ENCODE results near the gene TULP3. TPM values are rescaled to one million over a fixed set of nuclear protein-coding genes. Genes with fewer than 3 reads are reported as not detected.

Gene TULP3
- total RNA-seq, 4 donors from 2014 or later: 34.3 to 41.6 (median 37.6) TPM

DNA sequence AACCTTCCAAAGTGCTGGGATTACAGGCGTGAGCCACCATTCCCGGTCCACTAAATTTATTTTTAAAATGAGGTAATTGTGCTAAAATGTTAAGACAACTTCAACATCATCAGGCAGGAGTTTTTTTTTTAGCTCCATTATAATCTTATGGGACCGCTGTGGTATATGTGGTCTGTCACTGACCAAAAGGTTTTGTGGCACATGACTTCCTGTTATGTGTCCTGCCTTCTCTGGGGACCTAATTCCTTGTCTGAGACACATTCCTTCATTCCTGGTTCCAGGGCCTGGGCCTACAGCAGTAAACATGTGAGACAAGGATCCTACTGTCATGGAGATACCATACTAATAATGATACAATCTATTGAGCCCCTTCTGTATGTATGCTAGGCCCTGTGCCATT, 38.8 kb upstream of the TULP3 start:
- Histone ChIP-seq H3K4me1 (peaks cover 0 to 29% (median 3%) of the 10 kb centered on the region in 4 donors), H3K36me3 (no peaks in the 10 kb centered on the region), H3K4me3 (no peak overlapping the region), H3K27ac (no peak overlapping the region), H3K9me3 (no peaks in the 10 kb centered on the region), H3K27me3 (no peaks in the 10 kb centered on the region)
- no peak for DNase-seq (ENCODE audit: low spot score in 2 of 2)
- TF ChIP-seq POLR2A (IDR thresholded peaks at IDR 0.05) (no peak), EP300 (IDR thresholded peaks at IDR 0.05) (no peak)
- TF ChIP-seq, protein P1, sequence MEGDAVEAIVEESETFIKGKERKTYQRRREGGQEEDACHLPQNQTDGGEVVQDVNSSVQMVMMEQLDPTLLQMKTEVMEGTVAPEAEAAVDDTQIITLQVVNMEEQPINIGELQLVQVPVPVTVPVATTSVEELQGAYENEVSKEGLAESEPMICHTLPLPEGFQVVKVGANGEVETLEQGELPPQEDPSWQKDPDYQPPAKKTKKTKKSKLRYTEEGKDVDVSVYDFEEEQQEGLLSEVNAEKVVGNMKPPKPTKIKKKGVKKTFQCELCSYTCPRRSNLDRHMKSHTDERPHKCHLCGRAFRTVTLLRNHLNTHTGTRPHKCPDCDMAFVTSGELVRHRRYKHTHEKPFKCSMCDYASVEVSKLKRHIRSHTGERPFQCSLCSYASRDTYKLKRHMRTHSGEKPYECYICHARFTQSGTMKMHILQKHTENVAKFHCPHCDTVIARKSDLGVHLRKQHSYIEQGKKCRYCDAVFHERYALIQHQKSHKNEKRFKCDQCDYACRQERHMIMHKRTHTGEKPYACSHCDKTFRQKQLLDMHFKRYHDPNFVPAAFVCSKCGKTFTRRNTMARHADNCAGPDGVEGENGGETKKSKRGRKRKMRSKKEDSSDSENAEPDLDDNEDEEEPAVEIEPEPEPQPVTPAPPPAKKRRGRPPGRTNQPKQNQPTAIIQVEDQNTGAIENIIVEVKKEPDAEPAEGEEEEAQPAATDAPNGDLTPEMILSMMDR (IDR thresholded peaks at IDR 0.05): no peak
- WGBS, 2 donors: 87 to 91% methylated on average over 3 of the region's 3 CpGs

DNA sequence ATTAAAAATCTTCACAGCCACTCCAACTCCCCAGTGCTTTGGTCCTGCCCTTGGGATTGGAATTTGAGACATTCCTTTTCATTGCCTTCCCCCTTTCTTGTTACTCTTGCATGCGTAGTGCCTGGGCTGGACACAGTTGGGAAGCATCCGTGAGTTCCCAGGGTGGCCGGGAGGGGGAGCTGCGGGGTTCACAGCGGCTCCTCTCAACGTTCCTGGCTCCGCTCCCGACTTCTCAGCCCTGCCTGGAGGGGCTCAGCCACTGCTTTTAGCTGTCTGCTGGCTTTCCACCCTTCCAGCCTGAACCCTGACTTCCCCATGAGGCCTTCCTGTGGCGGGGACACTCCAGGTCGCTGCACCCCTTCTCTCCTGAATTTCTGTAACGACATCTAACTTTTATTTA, 37.1 kb upstream of the TULP3 start:
- peaks cover 0 to 29% (median 3%) of the 10 kb centered on the region in 4 donors for H3K4me1 ChIP-seq
- H3K36me3 ChIP-seq: peaks cover 0 to 5% (median 0%) of the 10 kb centered on the region in 3 donors
- peak; percentile 69 to 82 for DNase-seq (ENCODE audit: low spot score in 2 of 2)
- WGBS, 2 donors: 11 to 16% methylated on average over 11 of the region's 11 CpGs
- peak overlapping the region in 1 of 4 donors; percentile 57 for H3K27ac ChIP-seq
- H3K9me3 ChIP-seq: no peaks in the 10 kb centered on the region
- H3K4me3 ChIP-seq: no peak overlapping the region
- TF ChIP-seq, protein P1 (IDR thresholded peaks at IDR 0.05): peak; percentile 68 to 85 (median 80)
- no peak for TF ChIP-seq EP300 (IDR thresholded peaks at IDR 0.05)
- no peak for TF ChIP-seq POLR2A (IDR thresholded peaks at IDR 0.05)
- no peaks in the 10 kb centered on the region for H3K27me3 ChIP-seq

GRCh38 chr12:2854669-2855453, 35.8 kb upstream of the TULP3 start:
- H3K36me3 ChIP-seq: peaks cover 0 to 8% (median 0%) of the 10 kb centered on the region in 3 donors
- no peak for DNase-seq (ENCODE audit: low spot score in 2 of 2)
- H3K9me3 ChIP-seq: no peaks in the 10 kb centered on the region
- H3K4me3 ChIP-seq: no peak overlapping the region
- TF ChIP-seq EP300 (IDR thresholded peaks at IDR 0.05) (no peak), POLR2A (IDR thresholded peaks at IDR 0.05) (no peak)
- TF ChIP-seq, protein P1 (IDR thresholded peaks at IDR 0.05): no peak
- no peaks in the 10 kb centered on the region for H3K27me3 ChIP-seq
- WGBS, 2 donors: 83 to 89% methylated on average over 22 to 25 of the region's 25 CpGs
- H3K4me1 ChIP-seq: peaks cover 0 to 19% (median 0%) of the 10 kb centered on the region in 4 donors
- no peak overlapping the region for H3K27ac ChIP-seq

DNA sequence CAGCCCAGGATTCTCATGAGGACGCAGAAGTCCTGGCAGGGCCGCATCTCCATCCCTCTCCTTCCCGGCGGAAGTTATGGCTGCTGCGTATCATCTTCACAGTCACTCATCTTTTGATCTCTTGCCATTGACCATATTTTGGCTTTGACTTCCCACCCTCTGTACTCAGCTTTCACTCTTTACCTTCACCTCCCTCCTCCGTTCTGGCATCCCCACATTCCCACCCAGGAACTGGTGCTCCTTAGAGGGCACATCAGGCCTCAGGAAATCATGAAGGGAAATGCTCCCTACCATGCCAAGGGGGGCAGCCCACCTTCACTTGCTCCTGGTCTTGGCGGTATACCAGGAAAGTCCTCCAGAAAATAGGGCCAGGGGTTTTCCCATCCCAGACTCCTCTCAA, 35.1 kb upstream of the TULP3 start:
- DNase-seq (ENCODE audit: low spot score in 2 of 2): no peak
- Histone ChIP-seq H3K4me3 (no peak overlapping the region), H3K27ac (no peak overlapping the region), H3K4me1 (peaks cover 0 to 14% (median 0%) of the 10 kb centered on the region in 4 donors), H3K27me3 (no peaks in the 10 kb centered on the region), H3K36me3 (peaks cover 0 to 8% (median 0%) of the 10 kb centered on the region in 3 donors), H3K9me3 (no peaks in the 10 kb centered on the region)
- WGBS, 2 donors: 86 to 95% methylated on average over 7 of the region's 7 CpGs
- no peak for TF ChIP-seq POLR2A (IDR thresholded peaks at IDR 0.05)
- TF ChIP-seq, protein P1 (IDR thresholded peaks at IDR 0.05): no peak
- no peak for TF ChIP-seq EP300 (IDR thresholded peaks at IDR 0.05)

GRCh38 chr12:2856051-2856450, 34.6 kb upstream of the TULP3 start:
- 83 to 84% methylated on average over 3 of the region's 3 CpGs for WGBS, 2 donors
- DNase-seq (ENCODE audit: low spot score in 2 of 2): no peak
- Histone ChIP-seq H3K27ac (no peak overlapping the region), H3K27me3 (no peaks in the 10 kb centered on the region), H3K36me3 (peaks cover 0 to 8% (median 0%) of the 10 kb centered on the region in 3 donors), H3K4me3 (no peak overlapping the region), H3K4me1 (peaks cover 0 to 14% (median 0%) of the 10 kb centered on the region in 4 donors), H3K9me3 (no peaks in the 10 kb centered on the region)
- TF ChIP-seq POLR2A (IDR thresholded peaks at IDR 0.05) (no peak), EP300 (IDR thresholded peaks at IDR 0.05) (no peak)
- TF ChIP-seq, protein P1 (IDR thresholded peaks at IDR 0.05): no peak
